ENCODE data around the gene TBL1X.
A peak's percentile ranks its signal among the peaks of the same experiment; 100 is the strongest.

TBL1X gene

GRCh38 chrX:9465380-9466123 is 694 bp downstream of the TBL1X start:
- peak; percentile 45 for DNase-seq (ENCODE audit: low read depth)
- no peak for TF ChIP-seq MAX (IDR thresholded peaks at IDR 0.05; ENCODE audit: low read depth, low read length)
- no peak for TF ChIP-seq MYC (IDR thresholded peaks at IDR 0.05; ENCODE audit: low read depth, low read length)
- TF ChIP-seq POLR2A (IDR thresholded peaks at IDR 0.05; ENCODE audit: extremely low read depth, insufficient read length): no peak
- TF ChIP-seq CTCF (IDR thresholded peaks at IDR 0.05; ENCODE audit: low read depth, low read length): no peak
- H3K4me3 ChIP-seq (ENCODE audit: low read depth, low read length): peak overlapping the region; percentile 65

DNA sequence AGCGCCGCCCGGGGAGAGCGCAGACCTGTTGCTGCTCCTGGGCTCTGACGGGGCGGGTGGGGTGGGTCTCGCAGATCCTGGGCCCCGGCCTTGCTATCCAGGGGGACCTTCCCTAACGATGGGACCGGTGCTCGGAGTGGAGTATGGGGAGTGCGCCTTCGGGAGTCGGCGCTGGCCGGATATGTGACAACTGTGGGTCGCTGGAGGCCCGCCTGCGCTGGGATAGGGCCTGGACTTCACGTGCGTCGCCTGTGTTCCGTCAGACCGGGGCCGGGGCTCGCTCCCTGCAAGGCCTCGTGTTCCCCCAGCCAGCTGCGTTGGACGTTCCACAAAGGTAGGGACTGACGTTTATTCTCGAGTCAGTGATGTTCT is 1.3 kb downstream of the TBL1X start:
- peak overlapping the region; percentile 65 for H3K4me3 ChIP-seq (ENCODE audit: low read depth, low read length)
- TF ChIP-seq CTCF (IDR thresholded peaks at IDR 0.05; ENCODE audit: low read depth, low read length) (no peak), MYC (IDR thresholded peaks at IDR 0.05; ENCODE audit: low read depth, low read length) (peak; percentile 44; the same call in 1 of the 2 replicates), MAX (IDR thresholded peaks at IDR 0.05; ENCODE audit: low read depth, low read length) (peak; percentile 72)
- peak; percentile 66 for DNase-seq (ENCODE audit: low read depth)

DNA sequence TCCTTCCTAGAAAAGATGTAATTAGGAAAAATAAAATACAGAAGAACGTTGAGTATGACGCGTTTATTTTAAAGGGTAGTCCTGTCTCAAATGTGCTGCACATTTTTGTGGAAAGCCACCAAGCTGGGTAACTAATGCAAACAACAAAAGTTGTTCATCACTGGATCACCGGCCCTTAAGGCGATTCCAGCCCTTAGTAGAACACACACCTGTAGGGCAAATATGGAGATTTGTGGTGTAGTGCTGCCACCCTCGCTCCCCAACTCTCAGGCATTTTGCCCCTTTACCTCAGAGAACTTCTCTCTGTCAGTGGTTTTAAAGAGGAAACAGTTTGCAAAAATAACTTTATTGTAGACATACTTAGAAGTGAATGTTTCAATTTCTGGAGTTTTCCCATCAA is 1.9 kb downstream of the TBL1X start:
- no peak for TF ChIP-seq CTCF (IDR thresholded peaks at IDR 0.05; ENCODE audit: low read depth, low read length)
- no peak for TF ChIP-seq POLR2A (IDR thresholded peaks at IDR 0.05; ENCODE audit: extremely low read depth, insufficient read length)
- no peak for TF ChIP-seq MAX (IDR thresholded peaks at IDR 0.05; ENCODE audit: low read depth, low read length)
- no peak for TF ChIP-seq MYC (IDR thresholded peaks at IDR 0.05; ENCODE audit: low read depth, low read length)
- DNase-seq (ENCODE audit: low read depth): no peak
- peak overlapping the region; percentile 65 for H3K4me3 ChIP-seq (ENCODE audit: low read depth, low read length)

DNA sequence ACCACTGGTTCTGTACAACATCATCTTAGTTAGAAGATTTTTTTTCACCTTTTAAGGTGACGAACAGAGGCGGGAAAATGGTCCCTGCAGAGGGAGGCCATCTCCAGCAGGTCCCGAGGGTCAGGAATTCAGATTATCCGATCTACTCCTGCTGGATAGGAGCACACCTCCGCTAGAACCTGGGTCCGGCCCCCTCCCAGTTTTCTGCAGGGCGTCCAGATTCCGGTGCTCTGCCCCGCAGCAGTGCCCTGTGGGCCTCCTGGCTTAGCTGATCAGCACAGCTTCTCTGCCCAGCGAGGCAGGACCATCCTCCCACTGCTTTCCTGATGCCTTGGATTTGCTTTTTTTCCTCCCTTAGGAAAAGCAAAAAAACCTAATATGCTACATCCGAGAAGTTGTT is 2.3 kb downstream of the TBL1X start:
- TF ChIP-seq CTCF (IDR thresholded peaks at IDR 0.05; ENCODE audit: low read depth, low read length): no peak
- H3K4me3 ChIP-seq (ENCODE audit: low read depth, low read length): peak overlapping the region; percentile 65
- DNase-seq (ENCODE audit: low read depth): no peak

DNA sequence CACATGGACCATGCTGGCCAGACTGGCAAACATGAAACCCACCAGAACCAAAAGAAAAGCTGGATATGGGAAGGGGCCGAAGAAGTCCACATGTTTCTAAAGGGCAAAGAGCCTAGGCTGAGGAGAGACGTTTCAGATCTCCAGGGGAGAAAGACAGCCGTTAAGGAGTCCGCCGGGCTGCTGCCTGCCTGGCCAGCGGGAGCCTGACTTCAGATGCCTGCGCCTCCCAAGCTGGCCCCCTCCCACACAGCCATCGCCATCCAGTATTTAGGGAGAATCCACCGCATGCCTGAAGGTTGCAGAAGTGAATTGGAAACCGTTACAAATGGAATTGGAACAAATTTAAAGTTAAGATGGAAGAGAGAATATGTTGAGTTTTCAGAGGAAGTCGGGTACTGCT is 2.9 kb downstream of the TBL1X start:
- no peak overlapping the region for H3K4me3 ChIP-seq (ENCODE audit: low read depth, low read length)
- no peak for DNase-seq (ENCODE audit: low read depth)
- TF ChIP-seq POLR2A (IDR thresholded peaks at IDR 0.05; ENCODE audit: extremely low read depth, insufficient read length) (no peak), MYC (IDR thresholded peaks at IDR 0.05; ENCODE audit: low read depth, low read length) (no peak), CTCF (IDR thresholded peaks at IDR 0.05; ENCODE audit: low read depth, low read length) (no peak), MAX (IDR thresholded peaks at IDR 0.05; ENCODE audit: low read depth, low read length) (no peak)

GRCh38 chrX:9471571-9471985 is 6.7 kb downstream of the TBL1X start:
- no peak for TF ChIP-seq MYC (IDR thresholded peaks at IDR 0.05; ENCODE audit: low read depth, low read length)
- TF ChIP-seq CTCF (IDR thresholded peaks at IDR 0.05; ENCODE audit: low read depth, low read length): no peak
- no peak for TF ChIP-seq POLR2A (IDR thresholded peaks at IDR 0.05; ENCODE audit: extremely low read depth, insufficient read length)
- no peak for TF ChIP-seq MAX (IDR thresholded peaks at IDR 0.05; ENCODE audit: low read depth, low read length)
- DNase-seq (ENCODE audit: low read depth): no peak
- H3K4me3 ChIP-seq (ENCODE audit: low read depth, low read length): no peak overlapping the region

Data from NB4 (cell line).